Hematopoietic multipotent progenitor cell treated with erythropoietin and hydrocortisone succinate and interleukin-3 and kit ligand, for 8 days (in vitro differentiated cells): ENCODE results near the gene ZFP1.
"Not testable (repeated sequence)": the region's sequence is repeated elsewhere in the genome, so short reads cannot be mapped to it uniquely, and the experiment has no call there.

Experiments
- DNase-seq: peaks from one replicate; pipeline ENCODE4 v3.0.0-alpha.2; 2015

The ZFP1 gene

GRCh38 chr16:75205438-75205837, 57.1 kb downstream of the ZFP1 start:
- not testable (repeated sequence) for DNase-seq

- not testable (repeated sequence) for DNase-seq
These were observed 57.8 kb downstream of the ZFP1 start for GRCh38 chr16:75205961-75206748.

- no peak for DNase-seq
These were observed 58.6 kb downstream of the ZFP1 start, which contains the start of gene CTRB2 for GRCh38 chr16:75206749-75207451. Gene CTRB2, minus strand, starts transcription at chr16:75207161. Its CDS starts 20 bp downstream, at chr16:75207141.

- no peak for DNase-seq
These were observed 59.5 kb downstream of the ZFP1 start for GRCh38 chr16:75207831-75208230.

- DNase-seq, result no peak
These were observed 60.0 kb downstream of the ZFP1 start for GRCh38 chr16:75208242-75208825.

GRCh38 chr16:75208861-75209505, 60.7 kb downstream of the ZFP1 start:
- DNase-seq, result no peak

DNA sequence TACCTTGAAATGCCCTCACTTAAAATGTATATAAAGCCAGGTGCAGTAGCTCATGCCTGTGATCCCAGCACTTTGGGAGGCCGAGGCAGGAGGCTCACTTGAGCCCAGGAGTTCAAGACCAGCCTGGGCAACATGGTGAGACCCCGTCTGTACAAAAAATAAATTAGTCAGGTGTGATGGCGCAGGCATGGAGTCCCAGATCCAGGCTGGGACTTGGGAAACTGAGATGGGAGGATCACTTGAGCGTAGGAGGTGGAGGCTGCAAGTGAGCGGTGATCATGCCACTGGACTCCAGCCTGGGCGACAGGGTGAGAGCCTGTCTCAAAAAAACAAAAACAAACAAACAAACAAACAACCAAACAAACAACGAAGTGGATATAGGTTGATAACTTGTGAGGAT, 61.2 kb downstream of the ZFP1 start:
- not testable (repeated sequence) for DNase-seq

GRCh38 chr16:75209944-75210343, 61.6 kb downstream of the ZFP1 start:
- no peak for DNase-seq

GRCh38 chr16:75211286-75211685, 63.0 kb downstream of the ZFP1 start:
- not testable (repeated sequence) for DNase-seq

- DNase-seq, result no peak
These were observed 67.8 kb downstream of the ZFP1 start for GRCh38 chr16:75216127-75216526.

- DNase-seq, result no peak
These were observed 68.3 kb downstream of the ZFP1 start for GRCh38 chr16:75216576-75216975.

DNA sequence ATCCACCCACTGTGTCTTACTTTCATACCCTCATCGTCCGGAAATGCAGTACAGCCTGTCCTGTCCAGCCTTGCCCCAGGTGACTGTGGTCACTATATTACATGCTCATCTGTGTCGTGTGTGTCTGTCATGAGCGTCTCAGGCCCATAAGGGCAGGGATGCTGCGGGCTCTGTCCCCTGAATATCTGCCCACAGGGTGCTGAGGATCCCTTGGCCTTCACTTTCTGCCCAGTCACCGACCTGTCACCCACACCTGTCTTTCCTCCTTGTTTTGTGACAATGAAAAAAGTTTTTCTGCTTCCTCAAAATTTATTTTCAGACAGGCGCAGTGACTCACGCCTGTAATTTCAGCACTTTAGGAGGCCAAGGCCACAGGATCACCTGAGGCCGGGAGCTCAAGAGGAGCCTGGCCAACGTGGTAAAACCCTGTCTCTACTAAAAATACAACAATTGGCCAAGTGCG, 69.1 kb downstream of the ZFP1 start:
- DNase-seq, result no peak

GRCh38 chr16:75218256-75219076, 70.1 kb downstream of the ZFP1 start, which contains the start of gene CTRB1:
Gene CTRB1, plus strand, starts transcription at chr16:75218988. Its CDS starts 20 bp downstream, at chr16:75219008.
- DNase-seq, result no peak

GRCh38 chr16:75219088-75219487, 70.8 kb downstream of the ZFP1 start:
- DNase-seq, result no peak

DNA sequence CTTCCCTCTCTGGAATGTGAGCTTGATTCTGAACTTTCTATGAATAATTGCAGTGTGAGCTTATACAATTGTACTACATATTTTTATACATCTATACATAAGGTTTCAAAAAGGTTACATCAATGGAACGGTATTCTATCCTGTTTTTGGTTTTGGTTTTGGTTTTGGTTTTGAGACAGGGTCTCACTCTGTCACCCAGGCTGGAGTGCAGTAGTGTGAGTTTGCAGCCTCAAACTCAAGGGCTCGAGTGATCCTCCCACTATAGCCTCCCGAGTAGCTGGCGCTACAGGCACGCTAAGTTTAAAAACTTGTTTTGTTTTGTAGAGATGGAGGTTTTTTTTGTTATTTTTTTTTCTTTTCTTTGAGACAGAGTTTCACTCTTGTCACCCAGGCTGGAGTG, 71.5 kb downstream of the ZFP1 start:
- DNase-seq, result no peak
